K562 (cell line): ENCODE data around the gene DOK3. TPM values are rescaled to one million over a fixed set of nuclear protein-coding genes. Genes with fewer than 3 reads are reported as not detected.

ENCODE experiments used
- ARNT ChIP-seq, 2 experiments: fragments of 450-650 bp; IDR thresholded peaks; 2 replicates each; pipeline ENCODE4 v1.6.1; 2016; ENCODE audit warnings: mild to moderate bottlenecking in 1 of 2
- CHAMP1 ChIP-seq: fragments of 450-650 bp; IDR thresholded peaks from 2 replicates; pipeline ENCODE4 v1.6.1; 2016; ENCODE audit warnings: mild to moderate bottlenecking
- DMBX1 ChIP-seq: fragments of 250-450 bp; sonication (Bioruptor Pico); IDR thresholded peaks from 2 replicates; pipeline ENCODE4 v1.8.0; 2022; ENCODE audit warnings: inconsistent platforms, mild to moderate bottlenecking, moderate library complexity, borderline replicate concordance
- ELF4 ChIP-seq: fragments of 450-650 bp; formaldehyde crosslinking; IDR thresholded peaks from 2 replicates; pipeline ENCODE4 v1.4.0; 2022; ENCODE audit warnings: missing genetic modification characterization
- ETS1 ChIP-seq: conservative IDR thresholded peaks from 2 replicates; pipeline ENCODE4 v1.6.1; 2011; ENCODE audit warnings: low read depth, mild to moderate bottlenecking, low read length; ENCODE audit not compliant: control insufficient read depth
- ETV5 ChIP-seq: sonication (generic); formaldehyde crosslinking; IDR thresholded peaks from 2 replicates; pipeline ENCODE4 v1.4.0; 2020; ENCODE audit warnings: low read depth, mild to moderate bottlenecking, missing genetic modification reagents
- FOS ChIP-seq: IDR thresholded peaks from 3 replicates; pipeline ENCODE4 v1.6.1; 2011; ENCODE audit not compliant: insufficient read length; ENCODE audit errors: extremely low read depth
- ILK ChIP-seq: fragments of 450-650 bp; IDR thresholded peaks from 2 replicates; pipeline ENCODE4 v1.6.1; 2016; ENCODE audit warnings: missing genetic modification characterization, low read depth, mild to moderate bottlenecking, missing compliant biosample characterization, moderate library complexity, borderline replicate concordance
- LEF1 ChIP-seq: fragments of 450-650 bp; IDR thresholded peaks from 2 replicates; pipeline ENCODE4 v1.6.1; 2016; ENCODE audit warnings: mild to moderate bottlenecking
- MCM2 ChIP-seq: fragments of 450-650 bp; IDR thresholded peaks from 2 replicates; pipeline ENCODE4 v1.6.1; 2017; ENCODE audit warnings: low read depth, mild to moderate bottlenecking
- MTA1 ChIP-seq: fragments of 450-650 bp; IDR thresholded peaks from 2 replicates; pipeline ENCODE4 v1.6.1; 2017; ENCODE audit warnings: borderline replicate concordance
- POLR2G ChIP-seq: fragments of 200-400 bp; formaldehyde crosslinking; IDR thresholded peaks from 2 replicates; pipeline ENCODE4 v1.6.1; 2017; ENCODE audit warnings: low read depth, mild to moderate bottlenecking, antibody characterized with exemption, low read length, moderate library complexity
- PRMT5 ChIP-seq: sonication (generic); formaldehyde crosslinking; IDR thresholded peaks from 2 replicates; pipeline ENCODE4 v1.5.0; 2020; ENCODE audit warnings: missing genetic modification reagents
- PRPF4 ChIP-seq: fragments of 200-400 bp; formaldehyde crosslinking; IDR thresholded peaks from one replicate; pipeline ENCODE4 v1.6.1; 2017; ENCODE audit warnings: low read length, low read depth, mild to moderate bottlenecking; ENCODE audit not compliant: insufficient read depth, poor library complexity, severe bottlenecking
- PTTG1 ChIP-seq: fragments of 450-650 bp; IDR thresholded peaks from 2 replicates; pipeline ENCODE4 v1.6.1; 2016; ENCODE audit warnings: low read depth, mild to moderate bottlenecking, missing genetic modification characterization, missing compliant biosample characterization
- SMARCA4 ChIP-seq: fragments of 450-650 bp; IDR thresholded peaks from 2 replicates; pipeline ENCODE4 v1.6.1; 2016
- TEAD4 ChIP-seq, 2 experiments: sonication (generic) in 1 of 2; formaldehyde crosslinking in 1 of 2; IDR thresholded peaks; 2 replicates each; pipeline versions ENCODE4 v1.6.1 to v1.8.0; 2012 to 2022; ENCODE audit warnings: borderline replicate concordance in 1 of 2, inconsistent platforms in 1 of 2, low read length in 1 of 2, mild to moderate bottlenecking in 1 of 2, missing genetic modification reagents in 1 of 2
- USF1 ChIP-seq: sonication (generic); formaldehyde crosslinking; IDR thresholded peaks from 2 replicates; pipeline ENCODE4 v1.9.0; 2022; ENCODE audit warnings: mild to moderate bottlenecking, missing genetic modification reagents
- ZFP36 ChIP-seq: fragments of 150-350 bp; IDR thresholded peaks from 2 replicates; pipeline ENCODE4 v1.6.1; 2018; ENCODE audit warnings: low read length, low read depth; ENCODE audit not compliant: partially characterized antibody
- ZNF23 ChIP-seq: fragments of 250-450 bp; sonication (Bioruptor Pico); IDR thresholded peaks from 2 replicates; pipeline ENCODE4 v1.4.0; 2020; ENCODE audit warnings: mild to moderate bottlenecking
- polyA plus RNA-seq, 8 experiments: library from polyadenylated mRNA; depleted of rRNA in 4 of 8; stranded (reverse) in 5 of 8; unstranded in 3 of 8; fragments of >200 nt; fragmentation: Nextera tagmentation in 2 of 8; fragmentation: Illumina TruSeq in 1 of 8; extraction: Ambion mirVana in 2 of 8; extraction: Trizol in 1 of 8; gene quantifications; 2 replicates each; pipeline versions ENCODE4 v1.2.1 to v1.2.3, GENCODE V29; 2011 to 2014; ENCODE audit warnings: inconsistent platforms in 1 of 8, missing spikeins in 1 of 8
- total RNA-seq, 7 experiments: library from RNA; depleted of rRNA in 6 of 7; stranded (reverse); fragments of >200 nt in 6 of 7; fragmentation: Illumina TruSeq in 2 of 7; extraction: Trizol in 2 of 7; gene quantifications; 2 replicates each; pipeline versions ENCODE4 v1.2.1 to v1.2.3, GENCODE V29; 2011 to 2021; ENCODE audit warnings: low replicate concordance in 1 of 7
- TF ChIP-seq, protein P1 (sequence below): fragments of 250-450 bp; sonication (Bioruptor Pico); IDR thresholded peaks from 2 replicates; pipeline ENCODE4 v1.8.0; 2022; ENCODE audit warnings: moderate library complexity, mild to moderate bottlenecking, inconsistent platforms
- TF ChIP-seq, protein P2 (sequence below): fragments of 250-450 bp; sonication (Bioruptor Pico); IDR thresholded peaks from 2 replicates; pipeline ENCODE4 v1.5.1; 2021; ENCODE audit warnings: mild to moderate bottlenecking

DOK3 gene
- total and polyA plus RNA-seq, 9 of the 15 experiments (the other 6 are each of a cell fraction or from before 2014, with no cell fraction given): 1.3 to 23.0 (median 8.0) TPM

- TF ChIP-seq MCM2: no peak
- no peak for TF ChIP-seq MTA1
- no peak for TF ChIP-seq CHAMP1
- no peak for TF ChIP-seq ARNT (IDR thresholded peaks at IDR 0.05)
- TF ChIP-seq ZNF23 (CRISPR knock-in tag): no peak
- TF ChIP-seq, protein P1, sequence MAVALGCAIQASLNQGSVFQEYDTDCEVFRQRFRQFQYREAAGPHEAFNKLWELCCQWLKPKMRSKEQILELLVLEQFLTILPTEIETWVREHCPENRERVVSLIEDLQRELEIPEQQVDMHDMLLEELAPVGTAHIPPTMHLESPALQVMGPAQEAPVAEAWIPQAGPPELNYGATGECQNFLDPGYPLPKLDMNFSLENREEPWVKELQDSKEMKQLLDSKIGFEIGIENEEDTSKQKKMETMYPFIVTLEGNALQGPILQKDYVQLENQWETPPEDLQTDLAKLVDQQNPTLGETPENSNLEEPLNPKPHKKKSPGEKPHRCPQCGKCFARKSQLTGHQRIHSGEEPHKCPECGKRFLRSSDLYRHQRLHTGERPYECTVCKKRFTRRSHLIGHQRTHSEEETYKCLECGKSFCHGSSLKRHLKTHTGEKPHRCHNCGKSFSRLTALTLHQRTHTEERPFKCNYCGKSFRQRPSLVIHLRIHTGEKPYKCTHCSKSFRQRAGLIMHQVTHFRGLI (CRISPR knock-in tag): no peak
- TF ChIP-seq FOS: no peak
- TF ChIP-seq DMBX1 (CRISPR knock-in tag): no peak
- peak; percentile 44; the same call in 1 of the 2 replicates for TF ChIP-seq SMARCA4
- no peak for TF ChIP-seq USF1
- TF ChIP-seq ETS1: no peak
- no peak for TF ChIP-seq PRMT5
- TF ChIP-seq ELF4 (CRISPR knock-in tag): no peak
- no peak for TF ChIP-seq PTTG1 (tag)
- no peak for TF ChIP-seq TEAD4 (IDR thresholded peaks at IDR 0.05; ENCODE audit: low read length)
- no peak for TF ChIP-seq TEAD4 (CRISPR knock-in tag; IDR thresholded peaks at IDR 0.05; ENCODE audit: borderline replicate concordance)
- TF ChIP-seq ZFP36: peak; percentile 32
- no peak for TF ChIP-seq LEF1
- no peak for TF ChIP-seq ILK
- TF ChIP-seq, protein P2, sequence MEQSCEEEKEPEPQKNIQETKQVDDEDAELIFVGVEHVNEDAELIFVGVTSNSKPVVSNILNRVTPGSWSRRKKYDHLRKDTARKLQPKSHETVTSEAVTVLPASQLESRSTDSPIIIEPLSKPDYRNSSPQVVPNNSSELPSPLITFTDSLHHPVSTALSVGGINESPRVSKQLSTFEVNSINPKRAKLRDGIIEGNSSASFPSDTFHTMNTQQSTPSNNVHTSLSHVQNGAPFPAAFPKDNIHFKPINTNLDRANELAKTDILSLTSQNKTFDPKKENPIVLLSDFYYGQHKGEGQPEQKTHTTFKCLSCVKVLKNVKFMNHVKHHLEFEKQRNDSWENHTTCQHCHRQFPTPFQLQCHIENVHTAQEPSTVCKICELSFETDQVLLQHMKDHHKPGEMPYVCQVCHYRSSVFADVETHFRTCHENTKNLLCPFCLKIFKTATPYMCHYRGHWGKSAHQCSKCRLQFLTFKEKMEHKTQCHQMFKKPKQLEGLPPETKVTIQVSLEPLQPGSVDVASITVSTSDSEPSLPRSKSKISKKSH (CRISPR knock-in tag): no peak
- no peak; the same call in 1 of the 2 replicates for TF ChIP-seq POLR2G
- no peak for TF ChIP-seq PRPF4
- TF ChIP-seq ETV5: no peak
Measured at GRCh38 chr5:177496727-177497291, 12.8 kb downstream of the DOK3 start (continued).
